ENCODE measurements around the gene SLIT3. TPM values are rescaled to one million over a fixed set of nuclear protein-coding genes. Genes with fewer than 3 reads are reported as not detected.

The SLIT3 gene
- total and polyA plus RNA-seq, 2 donors from 2014 or later = 14.5 to 54.1 TPM

GRCh38 chr5:168670881-168671575, 629.9 kb downstream of the SLIT3 start:
- H3K4me1 ChIP-seq (ENCODE audit: control insufficient read depth in 2 of 3, insufficient read depth in 2 of 3, low read depth in 1 of 3, low read length in 3 of 3) = no peaks in the 10 kb centered on the region
- no peaks in the 10 kb centered on the region for H3K9me3 ChIP-seq (ENCODE audit: control insufficient read depth in 2 of 3, insufficient read depth in 1 of 3, low read length in 3 of 3)
- intact Hi-C loops (cut with DNase I) = no loop called here
- no peaks in the 10 kb centered on the region for H3K27me3 ChIP-seq (ENCODE audit: control insufficient read depth, insufficient read depth, low read length)
- no peaks in the 10 kb centered on the region for H3K36me3 ChIP-seq (ENCODE audit: control insufficient read depth in 2 of 3, insufficient read depth in 3 of 3, low read length in 3 of 3)
- H3K9ac ChIP-seq (ENCODE audit: low read length in 3 of 3) = no peak overlapping the region
- no peak overlapping the region for H3K4me3 ChIP-seq (ENCODE audit: low read length in 3 of 3)
- FAIRE-seq (no peak), DNase-seq (no peak)
- no peak overlapping the region for H3K27ac ChIP-seq (ENCODE audit: low read depth in 2 of 2, low read length in 2 of 2)
- TF ChIP-seq CTCF (IDR thresholded peaks at IDR 0.05; ENCODE audit: borderline replicate concordance, extremely low read depth, insufficient read depth) = no peak

DNA sequence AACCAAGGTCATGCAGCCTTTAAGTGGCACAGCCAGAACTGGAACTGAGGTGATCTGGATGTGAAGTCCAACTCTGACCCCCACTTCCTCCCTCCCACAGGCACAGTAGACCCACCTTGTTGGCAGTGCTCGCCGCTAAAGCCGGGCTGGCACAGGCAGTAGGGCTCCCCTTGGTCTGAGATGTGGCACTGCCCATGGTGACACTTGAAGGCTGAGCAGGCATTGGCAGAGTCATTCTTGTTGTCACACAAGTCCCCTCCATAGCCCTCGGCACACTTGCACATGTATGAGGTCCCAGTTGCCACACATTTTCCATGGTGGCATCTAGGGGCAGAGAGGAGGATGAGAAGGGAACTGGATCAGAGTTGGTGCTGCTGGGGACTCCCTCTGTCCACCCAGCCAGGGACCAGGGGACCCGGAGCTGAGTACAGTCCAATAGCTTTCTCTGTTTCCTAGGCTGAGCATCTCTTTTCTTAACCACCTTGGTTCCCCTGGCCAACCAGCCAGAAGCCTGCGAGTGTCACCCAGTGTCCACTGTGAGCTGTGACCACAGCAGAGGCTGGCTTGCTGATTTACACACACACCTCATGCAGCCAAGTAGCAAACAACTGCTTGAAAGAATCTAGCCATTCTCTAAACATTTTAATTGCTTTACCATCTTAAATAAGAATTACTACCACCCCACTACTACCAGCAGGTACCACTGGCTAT, 631.1 kb downstream of the SLIT3 start:
- intact Hi-C loops (cut with DNase I) = no loop called here
- FAIRE-seq (no peak), DNase-seq (no peak)
- H3K4me3 ChIP-seq (ENCODE audit: low read length in 3 of 3) = no peak overlapping the region
- H3K9ac ChIP-seq (ENCODE audit: low read length in 3 of 3) = no peak overlapping the region
- H3K36me3 ChIP-seq (ENCODE audit: control insufficient read depth in 2 of 3, insufficient read depth in 3 of 3, low read length in 3 of 3) = no peaks in the 10 kb centered on the region
- no peaks in the 10 kb centered on the region for H3K9me3 ChIP-seq (ENCODE audit: control insufficient read depth in 2 of 3, insufficient read depth in 1 of 3, low read length in 3 of 3)
- no peak for TF ChIP-seq CTCF (IDR thresholded peaks at IDR 0.05; ENCODE audit: borderline replicate concordance, extremely low read depth, insufficient read depth)
- no peaks in the 10 kb centered on the region for H3K4me1 ChIP-seq (ENCODE audit: control insufficient read depth in 2 of 3, insufficient read depth in 2 of 3, low read depth in 1 of 3, low read length in 3 of 3)
- H3K27ac ChIP-seq (ENCODE audit: low read depth in 2 of 2, low read length in 2 of 2) = no peak overlapping the region
- H3K27me3 ChIP-seq (ENCODE audit: control insufficient read depth, insufficient read depth, low read length) = no peaks in the 10 kb centered on the region

GRCh38 chr5:168669156-168669555, 631.8 kb downstream of the SLIT3 start:
- FAIRE-seq (no peak), DNase-seq (no peak)
- no peak overlapping the region for H3K9ac ChIP-seq (ENCODE audit: low read length in 3 of 3)
- no peaks in the 10 kb centered on the region for H3K9me3 ChIP-seq (ENCODE audit: control insufficient read depth in 2 of 3, insufficient read depth in 1 of 3, low read length in 3 of 3)
- H3K4me1 ChIP-seq (ENCODE audit: control insufficient read depth in 2 of 3, insufficient read depth in 2 of 3, low read depth in 1 of 3, low read length in 3 of 3) = no peaks in the 10 kb centered on the region
- no peak overlapping the region for H3K27ac ChIP-seq (ENCODE audit: low read depth in 2 of 2, low read length in 2 of 2)
- H3K36me3 ChIP-seq (ENCODE audit: control insufficient read depth in 2 of 3, insufficient read depth in 3 of 3, low read length in 3 of 3) = no peaks in the 10 kb centered on the region
- no peak for TF ChIP-seq CTCF (IDR thresholded peaks at IDR 0.05; ENCODE audit: borderline replicate concordance, extremely low read depth, insufficient read depth)
- no peaks in the 10 kb centered on the region for H3K27me3 ChIP-seq (ENCODE audit: control insufficient read depth, insufficient read depth, low read length)
- no peak overlapping the region for H3K4me3 ChIP-seq (ENCODE audit: low read length in 3 of 3)
- intact Hi-C loops (cut with DNase I) = no loop called here
